Endothelial cell of umbilical vein (primary cell): ENCODE data around the gene FAM168A. TPM values are rescaled to one million over a fixed set of nuclear protein-coding genes. Genes with fewer than 3 reads are reported as not detected.

Experiments
- BruUV-seq: library from RNA; stranded (reverse); fragments of 400-500 nt; replicated peaks from 2 replicates; lab custom pipeline; 2021; lab: Mats Ljungman, UMichigan
- CTCF ChIA-PET: fragments of 300-600, 350-600 bp; sonication (Branson Sonifier 250); formaldehyde crosslinking; loops from one replicate; lab custom pipeline; 2021; ENCODE audit warnings: antibody characterized with exemption, inconsistent platforms; lab: Charles Lee
- POLR2A ChIA-PET: fragments of 300-600, 350-600 bp; sonication (Branson Sonifier 250); formaldehyde crosslinking; loops from one replicate; lab custom pipeline; 2021; ENCODE audit warnings: antibody characterized with exemption, inconsistent platforms; lab: Charles Lee
- DNase-seq: peaks from one replicate; pipeline ENCODE4 v3.0.0-alpha.2; 2011; ENCODE audit warnings: low read depth, low spot score
- FAIRE-seq: peaks from 2 replicates; lab custom pipeline; 2011; peaks lifted over from hg19 to GRCh38; lab: Jason Lieb, UNC
- H2AFZ ChIP-seq: 2 replicates; pipeline ENCODE4 v1.6.0; 2012; ENCODE audit warnings: low read depth, low read length, control low read depth, inconsistent platforms
- H3K27ac ChIP-seq: 2 replicates; pipeline ENCODE4 v1.5.1; 2011; ENCODE audit warnings: low read depth, mild to moderate bottlenecking, control low read depth, low read length, moderate library complexity; ENCODE audit not compliant: insufficient read depth
- H3K27me3 ChIP-seq, 2 experiments: 2 replicates each; pipeline versions ENCODE4 v1.6.0 to v1.6.1; 2011; ENCODE audit warnings: low read length in 2 of 2, mixed read lengths in 1 of 2; ENCODE audit not compliant: control insufficient read depth in 2 of 2, insufficient read depth in 2 of 2
- H3K36me3 ChIP-seq, 2 experiments: 2 replicates in 1 of 2; 3 replicates in 1 of 2; pipeline ENCODE4 v1.5.1; 2011; ENCODE audit warnings: low read length in 2 of 2, mild to moderate bottlenecking in 1 of 2, moderate library complexity in 1 of 2; ENCODE audit not compliant: control insufficient read depth in 2 of 2, insufficient read depth in 2 of 2; ENCODE audit errors: extremely low read depth in 1 of 2
- H3K4me1 ChIP-seq: 3 replicates; pipeline ENCODE4 v1.5.1; 2011; ENCODE audit warnings: mild to moderate bottlenecking, low read length; ENCODE audit not compliant: control insufficient read depth, insufficient read depth; ENCODE audit errors: extremely low read depth
- H3K4me2 ChIP-seq: 2 replicates; pipeline ENCODE4 v1.6.1; 2011; ENCODE audit warnings: low read length, control low read depth, mixed read lengths; ENCODE audit not compliant: insufficient read depth
- H3K4me3 ChIP-seq, 3 experiments: fragments of 200-600 bp in 1 of 3; sonication (generic), shearing (Covaris generic) in 1 of 3; replicated peaks in 1 of 3; 2 replicates each; pipeline ENCODE4 v1.5.1; 2011 to 2016; ENCODE audit warnings: control low read depth in 3 of 3, low read length in 3 of 3, mild to moderate bottlenecking in 2 of 3, inconsistent platforms in 1 of 3, low read depth in 1 of 3, moderate library complexity in 1 of 3; ENCODE audit not compliant: insufficient read depth in 1 of 3
- H3K79me2 ChIP-seq: 2 replicates; pipeline ENCODE4 v1.6.0; 2012; ENCODE audit warnings: low read length, inconsistent platforms; ENCODE audit not compliant: control insufficient read depth, insufficient read depth
- H3K9ac ChIP-seq: replicated peaks from 2 replicates; pipeline ENCODE3; 2011; ENCODE audit warnings: low read length, control low read depth; ENCODE audit not compliant: insufficient read depth; ENCODE audit errors: extremely low read depth
- H3K9me1 ChIP-seq: replicated peaks from 3 replicates; pipeline ENCODE4 v1.6.0; 2011; ENCODE audit warnings: mild to moderate bottlenecking, low read length; ENCODE audit not compliant: control insufficient read depth, insufficient read depth; ENCODE audit errors: extremely low read depth
- H3K9me3 ChIP-seq: replicated peaks from 2 replicates; pipeline ENCODE4 v1.5.1; 2012; ENCODE audit warnings: low read length, inconsistent platforms; ENCODE audit not compliant: control insufficient read depth, insufficient read depth
- H4K20me1 ChIP-seq: replicated peaks from 2 replicates; pipeline ENCODE3; 2011; ENCODE audit warnings: mild to moderate bottlenecking, low read length; ENCODE audit not compliant: control insufficient read depth, insufficient read depth; ENCODE audit errors: extremely low read depth
- CTCF ChIP-seq, 2 donors: IDR thresholded peaks; 1 replicate in 1 of 2; 2 replicates in 1 of 2; pipeline ENCODE4 v1.5.1; 2011; ENCODE audit warnings: low read length in 2 of 2, mild to moderate bottlenecking in 2 of 2, moderate library complexity in 2 of 2, control low read depth in 1 of 2, inconsistent platforms in 1 of 2, low read depth in 1 of 2; ENCODE audit not compliant: insufficient read depth in 1 of 2; ENCODE audit errors: extremely low read depth in 1 of 2
- EZH2 ChIP-seq: IDR thresholded peaks from 2 replicates; pipeline ENCODE4 v1.6.1; 2012; ENCODE audit warnings: borderline replicate concordance, low read depth, mild to moderate bottlenecking, moderate library complexity, low read length, inconsistent platforms; ENCODE audit not compliant: severe bottlenecking
- FOS ChIP-seq: IDR thresholded peaks from 2 replicates; pipeline ENCODE4 v1.6.1; 2011; ENCODE audit warnings: mild to moderate bottlenecking, low read length, moderate library complexity, borderline replicate concordance; ENCODE audit not compliant: insufficient read depth
- GATA2 ChIP-seq: IDR thresholded peaks from 2 replicates; pipeline ENCODE4 v1.7.0; 2011; ENCODE audit warnings: low read depth, mild to moderate bottlenecking, moderate library complexity, mixed read lengths, low read length; ENCODE audit not compliant: insufficient read length, insufficient read depth
- JUN ChIP-seq: IDR thresholded peaks from 2 replicates; pipeline ENCODE4 v1.6.1; 2011; ENCODE audit warnings: borderline replicate concordance, low read depth; ENCODE audit not compliant: insufficient read length, insufficient read depth
- MAX ChIP-seq: IDR thresholded peaks from 2 replicates; pipeline ENCODE4 v1.6.1; 2011; ENCODE audit not compliant: insufficient read depth, insufficient read length
- MYC ChIP-seq: IDR thresholded peaks from one replicate; pipeline ENCODE4 v1.6.1; 2011; ENCODE audit warnings: mild to moderate bottlenecking, low read depth, low read length
- POLR2A ChIP-seq: IDR thresholded peaks from 2 replicates; pipeline ENCODE4 v1.6.1; 2012; ENCODE audit warnings: low read depth, mild to moderate bottlenecking, control low read depth, low read length
- POLR2AphosphoS5 ChIP-seq: IDR thresholded peaks from 2 replicates; pipeline ENCODE4 v1.6.1; 2012; ENCODE audit warnings: low read depth, mild to moderate bottlenecking, control low read depth, low read length, moderate library complexity; ENCODE audit not compliant: insufficient read depth
- dilution Hi-C: fragments of 300-500 bp; cut with MboI; formaldehyde crosslinking; loops from one replicate; pipeline ENCODE4 v1.15.0; 2019; ENCODE audit warnings: low sequenced_read_pairs; ENCODE audit not compliant: extremely low pct_ligation_motif_present
- intact Hi-C: fragments of 100-400 bp; cut with micrococcal nuclease; formaldehyde crosslinking; loops from one replicate; pipeline ENCODE4 v1.10.0; 2022
- polyA plus RNA-seq, 4 experiments: library from polyadenylated mRNA; depleted of rRNA in 3 of 4; stranded (reverse) in 3 of 4; unstranded in 1 of 4; fragments of >200 nt; gene quantifications; 2 replicates each; pipeline versions ENCODE4 v1.2.1 to v1.2.3, GENCODE V29; 2011 to 2012; ENCODE audit warnings: missing spikeins in 1 of 4
- total RNA-seq: library from RNA; stranded (reverse); gene quantifications from 2 replicates; pipeline ENCODE4 v1.2.3, GENCODE V29; 2021

Gene FAM168A
- total and polyA plus RNA-seq, 2 donors (not counting 3 experiments of a cell fraction or from before 2014, with no cell fraction given) = 17.0 to 20.5 TPM

DNA sequence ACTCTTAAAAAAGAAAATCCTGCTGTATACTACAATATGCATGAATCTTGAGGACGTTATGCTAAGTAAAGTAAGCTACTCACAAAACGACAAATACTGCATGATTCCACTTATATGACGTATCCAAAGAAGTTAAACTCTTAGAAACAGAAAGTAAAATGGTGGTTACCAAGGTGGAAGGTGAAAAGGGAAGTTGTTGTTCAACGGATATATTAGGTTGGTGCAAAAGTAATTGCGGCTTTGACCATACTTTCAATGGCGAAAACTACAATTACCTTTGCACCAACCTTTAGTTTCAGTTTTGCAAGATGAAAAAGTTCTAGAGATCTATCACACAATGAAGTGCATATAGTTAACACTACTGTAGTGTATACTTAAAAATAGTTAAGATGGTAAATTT, 101.8 kb downstream of the FAM168A start:
- Histone ChIP-seq H3K9ac (no peak overlapping the region), H3K4me3 (no peak overlapping the region), H3K9me1 (no peaks in the 10 kb centered on the region), H3K4me2 (no peak overlapping the region), H4K20me1 (no peaks in the 10 kb centered on the region), H3K4me1 (no peaks in the 10 kb centered on the region), H3K27ac (no peak overlapping the region), H3K27me3 (no peaks in the 10 kb centered on the region), H3K36me3 (no peaks in the 10 kb centered on the region), H3K79me2 (no peaks in the 10 kb centered on the region), H3K9me3 (no peaks in the 10 kb centered on the region), H2AFZ (no peak overlapping the region)
- TF ChIP-seq GATA2 (no peak), EZH2 (no peak), POLR2A (no peak), MAX (no peak), CTCF (IDR thresholded peaks at IDR 0.05; ENCODE audit: extremely low read depth in 1 of 2, insufficient read depth in 1 of 2, low read depth in 1 of 2, low read length in 2 of 2) (no peak), MYC (no peak), POLR2AphosphoS5 (no peak), JUN (no peak), FOS (no peak)
- intact Hi-C loops = no loop called here
- no peak for FAIRE-seq
- dilution Hi-C loops = no loop called here
- CTCF ChIA-PET = no interaction called here
- POLR2A ChIA-PET = no interaction called here
- no TSS peak for BruUV-seq
- no peak for DNase-seq
